ENCODE data around the gene TEX53. TPM values are rescaled to one million over a fixed set of nuclear protein-coding genes. Genes with fewer than 3 reads are reported as not detected.

Gene TEX53
- total RNA-seq, 4 donors from 2014 or later = not detected

DNA sequence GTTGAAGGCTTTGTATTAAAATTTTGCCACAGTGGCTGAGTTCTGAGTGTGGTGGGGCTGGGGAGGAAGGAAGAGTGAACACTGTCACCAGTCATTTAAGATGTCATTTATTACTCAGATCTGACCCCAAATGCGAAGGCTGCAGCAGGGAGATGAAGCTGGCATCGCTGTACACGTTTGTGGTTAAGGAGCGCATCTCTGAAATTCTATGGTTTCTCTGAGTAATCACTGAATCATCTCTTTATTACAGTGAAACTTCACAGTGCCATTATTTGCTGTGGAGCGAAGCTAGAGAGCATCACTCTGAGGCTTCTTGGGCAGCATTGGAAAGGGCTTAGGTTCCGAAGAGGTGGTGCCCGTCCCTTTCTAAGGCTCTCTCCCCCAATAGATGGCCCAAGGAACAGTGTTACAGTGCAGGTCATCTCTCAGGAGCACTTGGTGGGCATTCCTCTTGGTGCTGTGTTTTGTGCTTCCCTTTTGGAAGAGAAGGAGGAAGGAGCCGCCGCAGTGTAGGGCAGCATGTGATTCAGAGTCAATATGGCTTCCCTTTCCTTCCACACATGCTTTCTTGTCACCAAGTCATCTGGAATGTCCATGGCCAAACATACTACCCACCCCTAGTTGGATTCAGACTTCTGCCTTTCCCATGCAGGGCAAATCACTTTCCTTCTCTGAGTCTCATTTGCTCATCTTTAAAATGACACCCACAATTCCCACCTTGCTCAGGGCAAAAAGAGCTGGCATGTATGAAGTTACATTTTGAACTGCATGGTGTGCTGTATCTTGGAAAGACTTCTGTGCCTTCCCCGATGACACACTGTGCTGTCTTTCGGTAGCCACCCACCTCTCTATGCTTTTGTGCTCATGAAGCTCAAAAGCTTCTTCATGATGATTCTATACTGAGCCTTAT, 33.7 kb upstream of the TEX53 start:
- Histone ChIP-seq H3K4me3 (no peak overlapping the region), H3K4me1 (no peaks in the 10 kb centered on the region), H3K9me3 (no peaks in the 10 kb centered on the region), H3K36me3 (no peaks in the 10 kb centered on the region), H3K27ac (no peak overlapping the region), H3K27me3 (no peaks in the 10 kb centered on the region)
- DNase-seq (ENCODE audit: low spot score in 2 of 2) = no peak
- TF ChIP-seq, protein P1, sequence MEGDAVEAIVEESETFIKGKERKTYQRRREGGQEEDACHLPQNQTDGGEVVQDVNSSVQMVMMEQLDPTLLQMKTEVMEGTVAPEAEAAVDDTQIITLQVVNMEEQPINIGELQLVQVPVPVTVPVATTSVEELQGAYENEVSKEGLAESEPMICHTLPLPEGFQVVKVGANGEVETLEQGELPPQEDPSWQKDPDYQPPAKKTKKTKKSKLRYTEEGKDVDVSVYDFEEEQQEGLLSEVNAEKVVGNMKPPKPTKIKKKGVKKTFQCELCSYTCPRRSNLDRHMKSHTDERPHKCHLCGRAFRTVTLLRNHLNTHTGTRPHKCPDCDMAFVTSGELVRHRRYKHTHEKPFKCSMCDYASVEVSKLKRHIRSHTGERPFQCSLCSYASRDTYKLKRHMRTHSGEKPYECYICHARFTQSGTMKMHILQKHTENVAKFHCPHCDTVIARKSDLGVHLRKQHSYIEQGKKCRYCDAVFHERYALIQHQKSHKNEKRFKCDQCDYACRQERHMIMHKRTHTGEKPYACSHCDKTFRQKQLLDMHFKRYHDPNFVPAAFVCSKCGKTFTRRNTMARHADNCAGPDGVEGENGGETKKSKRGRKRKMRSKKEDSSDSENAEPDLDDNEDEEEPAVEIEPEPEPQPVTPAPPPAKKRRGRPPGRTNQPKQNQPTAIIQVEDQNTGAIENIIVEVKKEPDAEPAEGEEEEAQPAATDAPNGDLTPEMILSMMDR (IDR thresholded peaks at IDR 0.05) = no peak
- no peak for TF ChIP-seq EP300 (IDR thresholded peaks at IDR 0.05)
- no peak for TF ChIP-seq POLR2A (IDR thresholded peaks at IDR 0.05)
- 79 to 81% methylated on average over 11 of the region's 11 CpGs for WGBS, 2 donors

DNA sequence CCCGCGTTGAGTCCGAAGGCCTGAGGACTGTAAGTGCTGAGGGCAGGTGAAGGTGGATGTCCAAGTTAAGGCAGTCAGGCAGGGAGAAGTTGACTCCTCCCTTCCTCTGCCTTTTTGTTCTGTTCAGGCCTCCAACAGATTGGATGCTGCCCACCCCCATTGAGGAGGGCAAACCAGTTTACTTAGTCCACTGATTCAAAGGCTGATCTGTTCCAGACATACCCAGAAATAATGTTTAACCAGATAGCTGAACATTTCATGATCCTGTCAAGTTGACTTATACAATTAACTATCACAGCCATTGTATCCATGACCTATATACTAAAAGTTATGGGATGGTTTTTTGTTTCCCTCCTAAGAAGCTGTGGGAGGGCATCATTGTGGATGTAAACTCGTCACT, 32.7 kb upstream of the TEX53 start:
- no peak overlapping the region for H3K4me3 ChIP-seq
- WGBS, 2 donors = 91 to 93% methylated on average over 4 of the region's 4 CpGs
- H3K27me3 ChIP-seq = no peaks in the 10 kb centered on the region
- H3K4me1 ChIP-seq = no peaks in the 10 kb centered on the region
- TF ChIP-seq POLR2A (IDR thresholded peaks at IDR 0.05) = no peak
- TF ChIP-seq EP300 (IDR thresholded peaks at IDR 0.05) = no peak
- TF ChIP-seq, protein P1 (IDR thresholded peaks at IDR 0.05) = no peak
- no peak overlapping the region for H3K27ac ChIP-seq
- H3K9me3 ChIP-seq = no peaks in the 10 kb centered on the region
- DNase-seq (ENCODE audit: low spot score in 2 of 2) = no peak
- no peaks in the 10 kb centered on the region for H3K36me3 ChIP-seq

DNA sequence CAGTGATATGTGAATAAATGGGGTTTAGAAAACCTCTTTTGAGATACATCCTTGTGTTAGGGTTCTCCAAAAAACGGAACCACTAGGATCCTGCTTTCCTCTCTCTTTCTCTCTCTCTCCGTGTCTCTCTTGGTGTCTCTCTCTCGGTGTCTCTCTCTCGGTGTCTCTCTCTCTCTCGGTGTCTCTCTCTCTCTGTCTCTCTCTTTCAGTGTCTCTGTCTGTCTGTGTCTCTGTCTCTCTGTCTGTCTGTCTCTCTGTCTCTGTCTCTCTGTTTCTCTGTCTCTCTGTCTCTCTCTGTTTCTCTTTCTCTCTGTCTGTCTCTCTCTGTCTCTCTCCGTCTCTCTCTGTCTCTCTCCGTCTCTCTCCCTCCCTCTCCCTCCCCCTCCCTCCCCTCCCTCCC, 32.2 kb upstream of the TEX53 start:
- Histone ChIP-seq H3K4me3 (no peak overlapping the region), H3K27me3 (no peaks in the 10 kb centered on the region), H3K36me3 (no peaks in the 10 kb centered on the region), H3K9me3 (no peaks in the 10 kb centered on the region), H3K4me1 (no peaks in the 10 kb centered on the region), H3K27ac (no peak overlapping the region)
- TF ChIP-seq, protein P1 (IDR thresholded peaks at IDR 0.05) = no peak
- no peak for DNase-seq (ENCODE audit: low spot score in 2 of 2)
- WGBS, 2 donors = 90 to 93% methylated on average over 7 of the region's 7 CpGs

DNA sequence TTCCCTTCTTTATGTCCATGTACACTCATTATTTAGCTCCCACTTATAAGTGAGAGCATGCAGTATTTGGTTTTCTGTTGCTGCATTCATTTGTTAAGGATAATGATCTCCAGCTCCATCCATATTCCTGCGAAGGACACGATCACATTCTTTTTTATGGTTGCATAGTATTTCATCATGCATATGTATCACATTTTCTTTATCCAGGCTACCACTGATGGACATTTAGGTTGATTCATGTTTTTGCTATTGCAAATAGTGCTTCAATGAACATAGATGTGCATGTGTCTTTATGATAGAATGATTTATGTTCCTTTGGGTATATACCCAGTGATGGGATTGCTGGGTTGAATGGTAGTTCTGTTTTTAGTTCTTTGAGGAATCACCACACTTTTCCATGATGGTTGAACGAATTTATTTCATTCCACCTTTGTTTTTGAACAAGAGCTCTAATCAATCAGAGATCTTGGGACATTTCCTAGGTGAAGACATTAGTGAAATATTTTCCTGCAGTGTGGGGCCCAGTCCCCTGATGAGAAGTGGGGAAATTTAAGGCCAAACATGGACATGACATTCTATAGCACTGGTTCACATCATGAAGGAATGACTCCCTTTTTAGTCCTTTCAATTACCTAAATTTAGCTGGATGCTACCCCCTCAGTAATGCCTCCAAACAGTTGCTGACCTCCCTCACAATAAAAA, 31.5 kb upstream of the TEX53 start:
- Histone ChIP-seq H3K36me3 (no peaks in the 10 kb centered on the region), H3K4me1 (no peaks in the 10 kb centered on the region), H3K27ac (no peak overlapping the region), H3K9me3 (no peaks in the 10 kb centered on the region), H3K4me3 (no peak overlapping the region), H3K27me3 (no peaks in the 10 kb centered on the region)
- TF ChIP-seq POLR2A (IDR thresholded peaks at IDR 0.05) (no peak), EP300 (IDR thresholded peaks at IDR 0.05) (no peak)
- TF ChIP-seq, protein P1 (IDR thresholded peaks at IDR 0.05) = no peak
- 85% methylated on average over 3 of the region's 3 CpGs for WGBS, 2 donors
- no peak for DNase-seq (ENCODE audit: low spot score in 2 of 2)

DNA sequence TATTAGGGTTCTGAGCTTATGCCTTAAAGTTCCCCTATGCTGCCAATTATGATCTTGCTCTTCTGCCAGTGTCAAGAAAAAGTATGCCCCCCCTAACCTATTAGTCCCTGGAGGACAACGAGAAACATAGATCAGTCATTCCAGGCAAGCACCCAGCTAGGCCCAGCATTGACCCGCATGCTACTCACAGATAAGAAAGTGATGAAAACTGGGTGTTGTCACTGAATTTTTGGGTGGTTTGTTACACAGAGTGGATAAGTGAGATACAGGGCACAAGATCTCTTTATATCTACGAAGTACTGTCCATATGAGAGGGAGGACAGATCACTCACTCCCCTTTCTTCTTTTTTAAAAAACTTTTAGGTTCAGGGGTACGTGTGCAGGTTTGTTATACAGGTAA, 30.8 kb upstream of the TEX53 start:
- H3K9me3 ChIP-seq = no peaks in the 10 kb centered on the region
- TF ChIP-seq POLR2A (IDR thresholded peaks at IDR 0.05) (no peak), EP300 (IDR thresholded peaks at IDR 0.05) (no peak)
- TF ChIP-seq, protein P1 (IDR thresholded peaks at IDR 0.05) = no peak
- no peaks in the 10 kb centered on the region for H3K27me3 ChIP-seq
- H3K27ac ChIP-seq = no peak overlapping the region
- WGBS, 2 donors = 89 to 97% methylated on average over 4 of the region's 4 CpGs
- H3K4me3 ChIP-seq = no peak overlapping the region
- DNase-seq (ENCODE audit: low spot score in 2 of 2) = no peak
- no peaks in the 10 kb centered on the region for H3K4me1 ChIP-seq
- no peaks in the 10 kb centered on the region for H3K36me3 ChIP-seq
